SU-DHL-6 (cell line): ENCODE measurements around the gene CFB.

Experiments used
- H2AFZ ChIP-seq: fragments of 200-600 bp; sonication (generic); 2 replicates; pipeline ENCODE4 v1.6.1; 2014; ENCODE audit warnings: low read depth, mild to moderate bottlenecking, moderate library complexity, mixed read lengths, antibody characterized with exemption, low read length; ENCODE audit not compliant: severe bottlenecking
- H3F3A ChIP-seq: fragments of 200-600 bp; shearing (Covaris generic); 2 replicates; pipeline ENCODE4 v1.6.0; 2016; ENCODE audit warnings: antibody characterized with exemption, mild to moderate bottlenecking; ENCODE audit not compliant: insufficient read depth
- H3K27ac ChIP-seq: fragments of 200-600 bp; sonication (generic); 2 replicates; pipeline ENCODE4 v1.5.1; 2016; ENCODE audit warnings: low read depth, mild to moderate bottlenecking, low read length, moderate library complexity, mixed read lengths
- H3K27me3 ChIP-seq: fragments of 200-600 bp; sonication (generic), shearing (Covaris generic); 2 replicates; pipeline ENCODE4 v1.6.0; 2014; ENCODE audit warnings: mild to moderate bottlenecking, low read length
- H3K36me3 ChIP-seq: fragments of 200-600 bp; sonication (generic); 2 replicates; pipeline ENCODE4 v1.6.1; 2014; ENCODE audit warnings: mild to moderate bottlenecking, low read length, mixed read lengths
- H3K4me2 ChIP-seq: fragments of 300-600, 200-600 bp; shearing (Covaris generic), sonication (generic); 2 replicates; pipeline ENCODE4 v1.6.0; 2014; ENCODE audit warnings: low read length, low read depth, mild to moderate bottlenecking; ENCODE audit not compliant: poor library complexity, severe bottlenecking
- H3K4me3 ChIP-seq: fragments of 200-600 bp; sonication (generic); 2 replicates; pipeline ENCODE4 v1.5.1; 2014; ENCODE audit warnings: antibody characterized with exemption, low read length, mild to moderate bottlenecking, mixed read lengths; ENCODE audit not compliant: insufficient read depth, poor library complexity, severe bottlenecking
- H3K79me2 ChIP-seq: fragments of 200-600 bp; sonication (generic); 2 replicates; pipeline ENCODE4 v1.6.1; 2014; ENCODE audit warnings: mild to moderate bottlenecking, low read length, moderate library complexity; ENCODE audit not compliant: insufficient read depth
- H3K9ac ChIP-seq: fragments of 200-600 bp; sonication (generic); 2 replicates; pipeline ENCODE4 v1.7.0; 2014; ENCODE audit warnings: mild to moderate bottlenecking, low read length
- H3K9me2 ChIP-seq: fragments of 200-600 bp; sonication (generic); replicated peaks from 2 replicates; pipeline ENCODE4 v1.6.1; 2014; ENCODE audit warnings: low read length; ENCODE audit not compliant: insufficient read depth
- H3K9me3 ChIP-seq: fragments of 200-600 bp; sonication (generic); 2 replicates; pipeline ENCODE4 v1.6.1; 2014; ENCODE audit warnings: low read length, mixed read lengths; ENCODE audit not compliant: insufficient read depth
- H4K20me1 ChIP-seq: fragments of 200-600 bp; sonication (generic); 2 replicates; pipeline ENCODE4 v1.6.1; 2014; ENCODE audit warnings: low read depth, mild to moderate bottlenecking, antibody characterized with exemption, low read length, moderate library complexity, mixed read lengths
- CTCF ChIP-seq: fragments of 200-600 bp; sonication (generic); IDR thresholded peaks from one replicate; pipeline ENCODE4 v1.5.1; 2017; ENCODE audit warnings: antibody characterized with exemption, mild to moderate bottlenecking, low read length, moderate library complexity; ENCODE audit not compliant: insufficient read depth, poor library complexity, severe bottlenecking
- EZH2phosphoT487 ChIP-seq: fragments of 200-600 bp; sonication (generic), shearing (Covaris generic); conservative IDR thresholded peaks from 2 replicates; pipeline ENCODE4 v1.6.1; 2018; ENCODE audit warnings: mild to moderate bottlenecking, antibody characterized with exemption, low read length, moderate library complexity, mixed read lengths

CFB gene

DNA sequence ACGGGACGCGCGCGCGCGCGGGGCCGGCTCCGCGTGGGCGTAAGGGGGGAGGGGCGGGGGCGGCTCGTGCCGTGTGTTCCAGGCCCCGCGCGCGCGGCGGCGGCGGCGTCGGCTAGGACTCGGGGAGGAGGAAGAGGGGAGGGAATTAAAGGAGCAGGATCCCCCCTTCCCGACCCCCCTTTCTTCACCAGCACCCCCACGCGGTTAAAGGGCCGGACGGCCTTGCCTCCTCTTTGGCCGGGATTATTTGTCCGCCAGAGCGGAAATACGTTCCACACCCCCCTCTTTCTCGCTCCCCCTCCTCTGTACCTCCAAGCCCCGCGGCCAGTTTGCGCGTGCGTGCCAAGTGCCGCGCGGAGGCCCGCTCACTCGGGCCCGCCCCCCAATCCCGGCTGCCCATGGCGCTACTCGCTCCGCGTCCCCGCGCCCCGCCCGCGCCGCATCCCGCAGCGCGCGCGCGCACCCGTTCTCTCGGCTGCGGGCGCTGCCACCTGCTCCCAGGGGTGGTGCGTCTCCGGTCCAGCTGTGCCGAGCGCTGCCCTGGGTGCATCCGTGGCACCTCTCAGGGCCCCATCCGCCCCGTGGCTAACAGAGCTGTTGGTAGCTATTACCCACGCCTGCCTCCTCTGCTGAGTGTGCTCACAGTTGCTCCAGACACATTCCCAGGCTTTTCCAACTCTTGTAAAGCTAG is 43.8 kb upstream of the CFB start, which contains the start of gene ZBTB12:
Gene ZBTB12, minus strand, starts transcription at position 134 of the 691 bp plus-strand sequence. CDS start 781 bp downstream, outside the sequence.
- H3K36me3 ChIP-seq: no peaks in the 10 kb centered on the region
- H3K27ac ChIP-seq: peak within 1 kb of the TSS; percentile 71
- no peak for TF ChIP-seq EZH2phosphoT487
- no peak for TF ChIP-seq CTCF
- peak within 1 kb of the TSS; percentile 81 for H2AFZ ChIP-seq
- H4K20me1 ChIP-seq: no peaks in the 10 kb centered on the region
- H3K9me2 ChIP-seq: no peaks in the 10 kb centered on the region
- peak within 1 kb of the TSS; percentile 63 for H3K4me3 ChIP-seq
- H3K79me2 ChIP-seq: no peaks in the 10 kb centered on the region; the same call in 1 of the 2 replicates
- H3K27me3 ChIP-seq: 0 out of 2 replicates have a peak, but pooled peaks cover 3% of the 10 kb centered on the region
- H3K9ac ChIP-seq: peak within 1 kb of the TSS; percentile 63
- H3K9me3 ChIP-seq: no peaks in the 10 kb centered on the region
- peak within 1 kb of the TSS; percentile 65 for H3K4me2 ChIP-seq
- peaks cover 49% of the 10 kb centered on the region for H3F3A ChIP-seq

DNA sequence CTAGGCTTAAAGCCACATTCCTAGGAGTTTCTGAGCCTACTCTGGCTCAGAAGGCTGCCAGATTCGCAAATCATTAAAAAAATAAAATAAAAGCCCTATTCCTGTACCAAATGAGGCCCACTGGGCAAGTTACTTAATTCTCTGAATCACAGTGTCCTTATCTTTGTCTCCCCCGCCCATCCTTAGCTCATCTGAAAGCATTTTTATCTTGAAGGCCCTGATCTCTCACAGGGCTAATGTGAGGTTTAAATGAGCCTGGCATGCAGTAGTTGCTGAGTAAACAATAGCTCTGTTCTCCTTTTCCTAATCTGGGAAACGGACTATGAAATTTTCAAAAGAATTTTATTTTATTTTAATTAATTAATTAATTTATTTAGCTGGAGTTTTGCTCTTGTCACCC is 41.9 kb upstream of the CFB start:
- peaks cover 39% of the 10 kb centered on the region for H3F3A ChIP-seq
- H4K20me1 ChIP-seq: no peaks in the 10 kb centered on the region
- H3K27me3 ChIP-seq: 0 out of 2 replicates have a peak, but pooled peaks cover 3% of the 10 kb centered on the region
- H3K4me2 ChIP-seq: no peak overlapping the region
- no peaks in the 10 kb centered on the region for H3K9me2 ChIP-seq
- H2AFZ ChIP-seq: no peak overlapping the region
- H3K79me2 ChIP-seq: no peaks in the 10 kb centered on the region
- H3K9ac ChIP-seq: no peak overlapping the region
- H3K4me3 ChIP-seq: no peak overlapping the region
- H3K36me3 ChIP-seq: no peaks in the 10 kb centered on the region
- no peaks in the 10 kb centered on the region for H3K9me3 ChIP-seq
- TF ChIP-seq EZH2phosphoT487: no peak
- TF ChIP-seq CTCF: no peak
- H3K27ac ChIP-seq: no peak overlapping the region

GRCh38 chr6:31905041-31905440 is 40.9 kb upstream of the CFB start:
- H3K4me2 ChIP-seq: no peak overlapping the region
- H3K27ac ChIP-seq: no peak overlapping the region
- peaks cover 30% of the 10 kb centered on the region for H3F3A ChIP-seq
- H2AFZ ChIP-seq: no peak overlapping the region
- H3K9me2 ChIP-seq: no peaks in the 10 kb centered on the region
- H3K9me3 ChIP-seq: no peaks in the 10 kb centered on the region
- no peaks in the 10 kb centered on the region for H3K79me2 ChIP-seq
- no peaks in the 10 kb centered on the region for H3K36me3 ChIP-seq
- no peak overlapping the region for H3K4me3 ChIP-seq
- TF ChIP-seq CTCF (no peak), EZH2phosphoT487 (no peak)
- H3K9ac ChIP-seq: no peak overlapping the region
- H3K27me3 ChIP-seq: 0 out of 2 replicates have a peak, but pooled peaks cover 3% of the 10 kb centered on the region
- H4K20me1 ChIP-seq: no peaks in the 10 kb centered on the region
